ENCODE results near the gene ANKRD12.
"Not testable (repeated sequence)": the region's sequence is repeated elsewhere in the genome, so short reads cannot be mapped to it uniquely, and the experiment has no call there.

- not testable (repeated sequence) for TF ChIP-seq POLR2AphosphoS5 (IDR thresholded peaks at IDR 0.05; ENCODE audit: low read depth); CREB1 (CRISPR knock-in tag; IDR thresholded peaks at IDR 0.05; ENCODE audit: low read depth); EZH2 (IDR thresholded peaks at IDR 0.05; ENCODE audit: low read depth, unreplicated experiment); EZH2phosphoT487 (IDR thresholded peaks at IDR 0.05; ENCODE audit: unreplicated experiment); NANOG (IDR thresholded peaks at IDR 0.05; ENCODE audit: borderline replicate concordance); JUNB (IDR thresholded peaks at IDR 0.05; ENCODE audit: unreplicated experiment)
- TF ChIP-seq, protein P1, sequence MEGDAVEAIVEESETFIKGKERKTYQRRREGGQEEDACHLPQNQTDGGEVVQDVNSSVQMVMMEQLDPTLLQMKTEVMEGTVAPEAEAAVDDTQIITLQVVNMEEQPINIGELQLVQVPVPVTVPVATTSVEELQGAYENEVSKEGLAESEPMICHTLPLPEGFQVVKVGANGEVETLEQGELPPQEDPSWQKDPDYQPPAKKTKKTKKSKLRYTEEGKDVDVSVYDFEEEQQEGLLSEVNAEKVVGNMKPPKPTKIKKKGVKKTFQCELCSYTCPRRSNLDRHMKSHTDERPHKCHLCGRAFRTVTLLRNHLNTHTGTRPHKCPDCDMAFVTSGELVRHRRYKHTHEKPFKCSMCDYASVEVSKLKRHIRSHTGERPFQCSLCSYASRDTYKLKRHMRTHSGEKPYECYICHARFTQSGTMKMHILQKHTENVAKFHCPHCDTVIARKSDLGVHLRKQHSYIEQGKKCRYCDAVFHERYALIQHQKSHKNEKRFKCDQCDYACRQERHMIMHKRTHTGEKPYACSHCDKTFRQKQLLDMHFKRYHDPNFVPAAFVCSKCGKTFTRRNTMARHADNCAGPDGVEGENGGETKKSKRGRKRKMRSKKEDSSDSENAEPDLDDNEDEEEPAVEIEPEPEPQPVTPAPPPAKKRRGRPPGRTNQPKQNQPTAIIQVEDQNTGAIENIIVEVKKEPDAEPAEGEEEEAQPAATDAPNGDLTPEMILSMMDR (conservative IDR thresholded peaks at IDR 0.05; ENCODE audit: low read depth in 2 of 2) = not testable (repeated sequence)
- TF ChIP-seq, protein P2, sequence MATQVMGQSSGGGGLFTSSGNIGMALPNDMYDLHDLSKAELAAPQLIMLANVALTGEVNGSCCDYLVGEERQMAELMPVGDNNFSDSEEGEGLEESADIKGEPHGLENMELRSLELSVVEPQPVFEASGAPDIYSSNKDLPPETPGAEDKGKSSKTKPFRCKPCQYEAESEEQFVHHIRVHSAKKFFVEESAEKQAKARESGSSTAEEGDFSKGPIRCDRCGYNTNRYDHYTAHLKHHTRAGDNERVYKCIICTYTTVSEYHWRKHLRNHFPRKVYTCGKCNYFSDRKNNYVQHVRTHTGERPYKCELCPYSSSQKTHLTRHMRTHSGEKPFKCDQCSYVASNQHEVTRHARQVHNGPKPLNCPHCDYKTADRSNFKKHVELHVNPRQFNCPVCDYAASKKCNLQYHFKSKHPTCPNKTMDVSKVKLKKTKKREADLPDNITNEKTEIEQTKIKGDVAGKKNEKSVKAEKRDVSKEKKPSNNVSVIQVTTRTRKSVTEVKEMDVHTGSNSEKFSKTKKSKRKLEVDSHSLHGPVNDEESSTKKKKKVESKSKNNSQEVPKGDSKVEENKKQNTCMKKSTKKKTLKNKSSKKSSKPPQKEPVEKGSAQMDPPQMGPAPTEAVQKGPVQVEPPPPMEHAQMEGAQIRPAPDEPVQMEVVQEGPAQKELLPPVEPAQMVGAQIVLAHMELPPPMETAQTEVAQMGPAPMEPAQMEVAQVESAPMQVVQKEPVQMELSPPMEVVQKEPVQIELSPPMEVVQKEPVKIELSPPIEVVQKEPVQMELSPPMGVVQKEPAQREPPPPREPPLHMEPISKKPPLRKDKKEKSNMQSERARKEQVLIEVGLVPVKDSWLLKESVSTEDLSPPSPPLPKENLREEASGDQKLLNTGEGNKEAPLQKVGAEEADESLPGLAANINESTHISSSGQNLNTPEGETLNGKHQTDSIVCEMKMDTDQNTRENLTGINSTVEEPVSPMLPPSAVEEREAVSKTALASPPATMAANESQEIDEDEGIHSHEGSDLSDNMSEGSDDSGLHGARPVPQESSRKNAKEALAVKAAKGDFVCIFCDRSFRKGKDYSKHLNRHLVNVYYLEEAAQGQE (IDR thresholded peaks at IDR 0.05; ENCODE audit: unreplicated experiment) = not testable (repeated sequence)
- TF ChIP-seq, protein P3, sequence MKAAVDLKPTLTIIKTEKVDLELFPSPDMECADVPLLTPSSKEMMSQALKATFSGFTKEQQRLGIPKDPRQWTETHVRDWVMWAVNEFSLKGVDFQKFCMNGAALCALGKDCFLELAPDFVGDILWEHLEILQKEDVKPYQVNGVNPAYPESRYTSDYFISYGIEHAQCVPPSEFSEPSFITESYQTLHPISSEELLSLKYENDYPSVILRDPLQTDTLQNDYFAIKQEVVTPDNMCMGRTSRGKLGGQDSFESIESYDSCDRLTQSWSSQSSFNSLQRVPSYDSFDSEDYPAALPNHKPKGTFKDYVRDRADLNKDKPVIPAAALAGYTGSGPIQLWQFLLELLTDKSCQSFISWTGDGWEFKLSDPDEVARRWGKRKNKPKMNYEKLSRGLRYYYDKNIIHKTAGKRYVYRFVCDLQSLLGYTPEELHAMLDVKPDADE (IDR thresholded peaks at IDR 0.05) = not testable (repeated sequence)
Measured at GRCh38 chr18:9164149-9164548, 27.6 kb downstream of the ANKRD12 start.
